Neural progenitor cell (in vitro differentiated cells): ENCODE data around the gene PPIA. TPM values are rescaled to one million over a fixed set of nuclear protein-coding genes. Genes with fewer than 3 reads are reported as not detected.

Experiments
- DNase-seq: peaks from one replicate; pipeline ENCODE4 v3.0.0-alpha.2; 2016; ENCODE audit warnings: low spot score
- H2AFZ ChIP-seq: fragments of 200-600 bp; sonication (generic); replicated peaks from 2 replicates; pipeline ENCODE4 v1.6.1; 2016; ENCODE audit warnings: antibody characterized with exemption
- H3F3A ChIP-seq: fragments of 200-600 bp; sonication (generic); 2 replicates; pipeline ENCODE4 v1.6.1; 2016; ENCODE audit warnings: antibody characterized with exemption, low read depth
- H3K27ac ChIP-seq: fragments of 200-600 bp; sonication (generic); 2 replicates; pipeline ENCODE4 v1.5.1; 2016; ENCODE audit warnings: mild to moderate bottlenecking
- H3K27me3 ChIP-seq: fragments of 200-600 bp; sonication (generic); 2 replicates; pipeline ENCODE4 v1.6.1; 2016; ENCODE audit warnings: mild to moderate bottlenecking, moderate library complexity
- H3K36me3 ChIP-seq: fragments of 200-600 bp; sonication (generic); 2 replicates; pipeline ENCODE4 v1.5.1; 2016
- H3K4me1 ChIP-seq: fragments of 200-600 bp; sonication (generic); 2 replicates; pipeline ENCODE4 v1.6.1; 2016; ENCODE audit warnings: mixed run types
- H3K4me2 ChIP-seq: fragments of 200-600 bp; sonication (generic); 2 replicates; pipeline ENCODE4 v1.6.1; 2016
- H3K4me3 ChIP-seq: fragments of 200-600 bp; sonication (generic); 2 replicates; pipeline ENCODE4 v1.5.1; 2016
- H3K79me2 ChIP-seq: fragments of 200-600 bp; sonication (generic); 2 replicates; pipeline ENCODE4 v1.6.1; 2016; ENCODE audit warnings: low read depth
- H3K9ac ChIP-seq: fragments of 200-600 bp; sonication (generic); 2 replicates; pipeline ENCODE4 v1.6.1; 2016
- H3K9me3 ChIP-seq: fragments of 200-600 bp; sonication (generic); 2 replicates; pipeline ENCODE4 v1.5.1; 2016; ENCODE audit warnings: low read depth
- H4K20me1 ChIP-seq: fragments of 200-600 bp; sonication (generic); 2 replicates; pipeline ENCODE4 v1.6.1; 2016; ENCODE audit warnings: low read depth
- H3K27ac Mint-ChIP-seq: 3 replicates; pipeline ENCODE4 v1.8.0; 2021; ENCODE audit warnings: mixed read lengths
- H3K27me3 Mint-ChIP-seq: 2 replicates; pipeline ENCODE4 v1.8.0; 2022; ENCODE audit warnings: low read depth, mild to moderate bottlenecking, inconsistent platforms, moderate library complexity, mixed read lengths; ENCODE audit not compliant: insufficient read depth
- H3K36me3 Mint-ChIP-seq: 3 replicates; pipeline ENCODE4 v1.8.0; 2021; ENCODE audit warnings: mixed read lengths
- H3K4me1 Mint-ChIP-seq: 3 replicates; pipeline ENCODE4 v1.8.0; 2021; ENCODE audit warnings: mixed read lengths
- H3K4me3 Mint-ChIP-seq: 3 replicates; pipeline ENCODE4 v1.8.0; 2021; ENCODE audit warnings: mild to moderate bottlenecking, moderate library complexity, mixed read lengths
- H3K9me3 Mint-ChIP-seq: 3 replicates; pipeline ENCODE4 v1.8.0; 2020; ENCODE audit warnings: mixed read lengths
- EZH2 ChIP-seq: fragments of 200-600 bp; sonication (generic); IDR thresholded peaks from 2 replicates; pipeline ENCODE4 v1.6.1; 2017; ENCODE audit warnings: antibody characterized with exemption, mild to moderate bottlenecking, moderate library complexity
- EZH2phosphoT487 ChIP-seq: fragments of 200-600 bp; sonication (generic); IDR thresholded peaks from 2 replicates; pipeline ENCODE4 v1.6.1; 2017; ENCODE audit warnings: antibody characterized with exemption
- total RNA-seq: library from RNA; depleted of rRNA; stranded (reverse); fragments of >200 nt; gene quantifications from 2 replicates; pipeline ENCODE4 v1.2.3, GENCODE V29; 2015; ENCODE audit warnings: low replicate concordance
- TF ChIP-seq, protein P1 (sequence below): fragments of 200-600 bp; sonication (generic); IDR thresholded peaks from 2 replicates; pipeline ENCODE4 v1.5.1; 2017; ENCODE audit warnings: antibody characterized with exemption, mild to moderate bottlenecking

PPIA gene
- total RNA-seq, 1 donor from 2014 or later = 2,932 TPM

DNA sequence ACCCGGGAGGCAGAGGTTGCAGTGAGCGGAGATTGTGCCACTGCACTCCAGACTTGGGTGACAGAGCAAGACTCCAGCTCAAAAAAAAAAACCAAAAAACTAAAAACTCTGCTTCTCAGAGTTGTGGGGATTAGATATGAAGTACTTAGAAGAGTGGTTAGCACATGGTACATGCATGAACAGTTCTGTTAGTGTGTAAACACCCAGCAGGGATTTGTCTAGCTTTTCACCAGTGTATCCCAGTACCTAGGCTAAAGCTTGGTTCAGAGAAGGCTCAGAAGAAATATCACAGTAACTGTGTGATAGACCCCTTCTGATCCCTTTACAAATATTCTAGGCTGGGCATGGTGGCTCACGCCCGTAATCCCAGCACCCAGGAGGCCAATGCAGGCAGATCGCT lies 9.5 kb downstream of the PPIA start:
- no peak overlapping the region for H3K4me3 Mint-ChIP-seq
- TF ChIP-seq EZH2phosphoT487 (no peak), EZH2 (no peak)
- no peak overlapping the region for H3K27ac Mint-ChIP-seq
- peaks cover 17% of the 10 kb centered on the region for H3K36me3 Mint-ChIP-seq
- peaks cover 41% of the 10 kb centered on the region for H3F3A ChIP-seq
- DNase-seq = no peak
- no peak overlapping the region for H3K27ac ChIP-seq
- H3K4me2 ChIP-seq = no peak overlapping the region
- no peak overlapping the region for H2AFZ ChIP-seq
- peaks cover 2% of the 10 kb centered on the region for H3K27me3 Mint-ChIP-seq
- no peaks in the 10 kb centered on the region for H3K27me3 ChIP-seq
- H3K36me3 ChIP-seq = no peaks in the 10 kb centered on the region
- H3K79me2 ChIP-seq = peaks cover 6% of the 10 kb centered on the region
- H3K9me3 ChIP-seq = no peaks in the 10 kb centered on the region
- no peaks in the 10 kb centered on the region for H3K4me1 ChIP-seq
- no peak overlapping the region for H3K9ac ChIP-seq
- no peak overlapping the region for H3K4me3 ChIP-seq
- no peaks in the 10 kb centered on the region for H3K9me3 Mint-ChIP-seq
- H4K20me1 ChIP-seq = peaks cover 17% of the 10 kb centered on the region
- H3K4me1 Mint-ChIP-seq = no peaks in the 10 kb centered on the region

DNA sequence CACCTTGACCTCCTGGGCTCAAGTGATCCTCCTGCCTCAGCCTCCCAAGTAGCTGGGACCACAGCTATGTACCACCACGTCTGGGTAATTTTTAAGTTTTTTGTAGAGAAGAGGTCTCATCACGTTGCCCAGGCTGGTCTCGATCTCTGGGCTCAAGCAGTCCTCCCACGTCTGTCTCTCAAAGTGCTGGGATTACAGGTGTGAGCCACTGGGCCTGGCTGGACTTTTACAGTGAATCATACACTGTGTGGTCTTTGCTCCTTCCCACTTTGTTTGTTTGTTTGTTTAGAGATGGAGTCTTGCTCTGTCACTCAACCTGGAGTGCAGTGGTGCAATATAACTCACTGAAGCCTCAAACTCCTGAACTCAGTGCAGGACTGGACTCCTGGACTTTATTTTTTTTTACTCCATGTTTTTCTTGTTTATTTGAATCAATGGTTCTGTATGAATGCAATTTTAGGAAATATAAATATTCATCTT lies 12.5 kb downstream of the PPIA start:
- H3K27ac Mint-ChIP-seq = no peak overlapping the region
- Histone ChIP-seq H3K4me1 (no peaks in the 10 kb centered on the region), H3K9ac (no peak overlapping the region), H3K27me3 (no peaks in the 10 kb centered on the region), H3K27ac (no peak overlapping the region), H4K20me1 (no peaks in the 10 kb centered on the region), H3F3A (peaks cover 13% of the 10 kb centered on the region), H3K4me3 (no peak overlapping the region), H3K79me2 (no peaks in the 10 kb centered on the region), H2AFZ (no peak overlapping the region), H3K9me3 (no peaks in the 10 kb centered on the region), H3K36me3 (no peaks in the 10 kb centered on the region), H3K4me2 (no peak overlapping the region)
- no peak for DNase-seq
- no peaks in the 10 kb centered on the region for H3K27me3 Mint-ChIP-seq
- H3K9me3 Mint-ChIP-seq = no peaks in the 10 kb centered on the region
- H3K4me3 Mint-ChIP-seq = no peak overlapping the region
- H3K36me3 Mint-ChIP-seq = peaks cover 3% of the 10 kb centered on the region
- H3K4me1 Mint-ChIP-seq = no peaks in the 10 kb centered on the region
- TF ChIP-seq EZH2phosphoT487 (no peak), EZH2 (no peak)
- TF ChIP-seq, protein P1, sequence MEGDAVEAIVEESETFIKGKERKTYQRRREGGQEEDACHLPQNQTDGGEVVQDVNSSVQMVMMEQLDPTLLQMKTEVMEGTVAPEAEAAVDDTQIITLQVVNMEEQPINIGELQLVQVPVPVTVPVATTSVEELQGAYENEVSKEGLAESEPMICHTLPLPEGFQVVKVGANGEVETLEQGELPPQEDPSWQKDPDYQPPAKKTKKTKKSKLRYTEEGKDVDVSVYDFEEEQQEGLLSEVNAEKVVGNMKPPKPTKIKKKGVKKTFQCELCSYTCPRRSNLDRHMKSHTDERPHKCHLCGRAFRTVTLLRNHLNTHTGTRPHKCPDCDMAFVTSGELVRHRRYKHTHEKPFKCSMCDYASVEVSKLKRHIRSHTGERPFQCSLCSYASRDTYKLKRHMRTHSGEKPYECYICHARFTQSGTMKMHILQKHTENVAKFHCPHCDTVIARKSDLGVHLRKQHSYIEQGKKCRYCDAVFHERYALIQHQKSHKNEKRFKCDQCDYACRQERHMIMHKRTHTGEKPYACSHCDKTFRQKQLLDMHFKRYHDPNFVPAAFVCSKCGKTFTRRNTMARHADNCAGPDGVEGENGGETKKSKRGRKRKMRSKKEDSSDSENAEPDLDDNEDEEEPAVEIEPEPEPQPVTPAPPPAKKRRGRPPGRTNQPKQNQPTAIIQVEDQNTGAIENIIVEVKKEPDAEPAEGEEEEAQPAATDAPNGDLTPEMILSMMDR = no peak

DNA sequence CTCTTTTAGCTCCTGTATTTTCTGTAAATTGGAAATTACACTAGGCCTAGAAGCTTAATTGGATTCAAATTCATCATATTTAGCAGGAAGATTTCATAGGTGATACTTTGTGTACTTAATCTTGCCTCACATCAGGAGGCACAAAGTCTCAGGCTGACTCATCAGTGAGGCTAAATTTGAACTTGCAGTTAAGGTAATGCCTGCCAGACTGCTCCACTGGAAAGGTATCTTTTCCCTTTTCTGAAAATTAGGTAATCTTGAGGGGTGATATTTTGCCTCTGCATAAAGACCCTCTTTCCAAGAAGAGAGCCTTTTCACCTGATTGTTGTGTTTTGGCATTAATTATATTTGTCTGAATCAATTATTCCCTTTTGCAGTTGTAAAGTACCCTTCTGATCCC lies 14.6 kb downstream of the PPIA start:
- Histone ChIP-seq H2AFZ (no peak overlapping the region), H3K9ac (no peak overlapping the region), H3K27me3 (no peaks in the 10 kb centered on the region), H3K27ac (no peak overlapping the region), H3K36me3 (no peaks in the 10 kb centered on the region), H3K4me1 (no peaks in the 10 kb centered on the region), H3K9me3 (no peaks in the 10 kb centered on the region), H3K4me3 (no peak overlapping the region), H4K20me1 (no peaks in the 10 kb centered on the region), H3K4me2 (no peak overlapping the region), H3F3A (no peaks in the 10 kb centered on the region), H3K79me2 (no peaks in the 10 kb centered on the region)
- TF ChIP-seq, protein P1 = no peak
- TF ChIP-seq EZH2 (no peak), EZH2phosphoT487 (no peak)
- H3K27me3 Mint-ChIP-seq = no peaks in the 10 kb centered on the region
- no peak overlapping the region for H3K27ac Mint-ChIP-seq
- no peak overlapping the region for H3K4me3 Mint-ChIP-seq
- DNase-seq = no peak
- no peaks in the 10 kb centered on the region for H3K9me3 Mint-ChIP-seq
- H3K36me3 Mint-ChIP-seq = peaks cover 3% of the 10 kb centered on the region
- no peaks in the 10 kb centered on the region for H3K4me1 Mint-ChIP-seq

DNA sequence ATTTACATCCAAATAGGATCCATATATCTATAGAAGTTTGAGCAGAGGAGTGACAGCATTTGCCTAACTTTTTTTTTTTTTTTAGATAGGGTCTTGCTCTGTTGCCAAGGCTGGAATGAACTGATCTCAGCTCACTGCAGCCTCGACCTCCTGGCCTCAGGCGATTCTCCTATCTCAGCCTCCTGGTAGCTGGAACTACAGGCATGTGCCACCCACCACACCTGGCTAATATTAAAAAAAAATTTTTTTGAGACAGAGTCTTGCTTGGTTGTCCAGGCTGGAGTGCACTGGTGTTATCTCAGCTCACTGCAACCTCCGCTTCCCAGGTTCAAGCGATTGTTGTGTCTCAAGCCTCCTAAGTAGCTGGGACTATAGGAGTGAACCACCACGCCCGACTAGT lies 15.1 kb downstream of the PPIA start:
- no peak overlapping the region for H3K27ac Mint-ChIP-seq
- H3K36me3 Mint-ChIP-seq = peaks cover 3% of the 10 kb centered on the region
- no peaks in the 10 kb centered on the region for H4K20me1 ChIP-seq
- DNase-seq = no peak
- H2AFZ ChIP-seq = no peak overlapping the region
- no peaks in the 10 kb centered on the region for H3K4me1 ChIP-seq
- no peaks in the 10 kb centered on the region for H3K79me2 ChIP-seq
- no peaks in the 10 kb centered on the region for H3K36me3 ChIP-seq
- H3K9ac ChIP-seq = no peak overlapping the region
- H3K9me3 Mint-ChIP-seq = no peaks in the 10 kb centered on the region
- no peak overlapping the region for H3K4me3 ChIP-seq
- no peaks in the 10 kb centered on the region for H3F3A ChIP-seq
- TF ChIP-seq, protein P1 = no peak
- TF ChIP-seq EZH2 (no peak), EZH2phosphoT487 (no peak)
- no peaks in the 10 kb centered on the region for H3K4me1 Mint-ChIP-seq
- no peaks in the 10 kb centered on the region for H3K27me3 Mint-ChIP-seq
- H3K4me3 Mint-ChIP-seq = no peak overlapping the region
- H3K27me3 ChIP-seq = no peaks in the 10 kb centered on the region
- no peak overlapping the region for H3K4me2 ChIP-seq
- H3K27ac ChIP-seq = no peak overlapping the region
- no peaks in the 10 kb centered on the region for H3K9me3 ChIP-seq
